PC-9 (cell line): ENCODE data around the gene P2RX5. TPM values are rescaled to one million over a fixed set of nuclear protein-coding genes. Genes with fewer than 3 reads are reported as not detected.

Experiments used
- BruUV-seq: library from RNA; stranded (reverse); fragments of 400-500 nt; replicated peaks from 2 replicates; lab custom pipeline; 2021; lab: Mats Ljungman, UMichigan
- CTCF ChIA-PET: fragments of 300-600 bp; sonication (Branson Sonifier 250); formaldehyde crosslinking; loops from one replicate; lab custom pipeline; 2022; ENCODE audit warnings: antibody characterized with exemption; lab: Charles Lee
- POLR2A ChIA-PET: fragments of 300-600 bp; sonication (Branson Sonifier 250); formaldehyde crosslinking; loops from one replicate; lab custom pipeline; 2022; ENCODE audit warnings: antibody characterized with exemption; ENCODE audit not compliant: unreplicated experiment; lab: Charles Lee
- DNase-seq, 2 experiments: peaks; one replicate each; pipeline versions ENCODE4 v3.0.0 to v3.0.0-alpha.2; 2015 to 2022; ENCODE audit warnings: mixed read lengths in 1 of 2
- H2AFZ ChIP-seq: fragments of 200-600 bp; sonication (generic); 2 replicates; pipeline ENCODE4 v1.8.1; 2017; ENCODE audit warnings: antibody characterized with exemption
- H3F3A ChIP-seq: fragments of 200-600 bp; sonication (generic); 2 replicates; pipeline ENCODE4 v1.8.1; 2017; ENCODE audit warnings: antibody characterized with exemption, mild to moderate bottlenecking, low read depth; ENCODE audit not compliant: insufficient read depth
- H3K27ac ChIP-seq: fragments of 200-600 bp; sonication (generic); 2 replicates; pipeline ENCODE4 v1.6.1; 2016; ENCODE audit warnings: mixed run types
- H3K27me3 ChIP-seq: fragments of 200-600 bp; sonication (generic); 2 replicates; pipeline ENCODE4 v1.6.1; 2016; ENCODE audit warnings: low read depth, mixed run types; ENCODE audit not compliant: insufficient read depth
- H3K36me3 ChIP-seq: fragments of 200-600 bp; sonication (generic); 2 replicates; pipeline ENCODE4 v1.6.1; 2016; ENCODE audit warnings: low read depth, mixed run types
- H3K4me1 ChIP-seq: fragments of 200-600 bp; sonication (generic); replicated peaks from 2 replicates; pipeline ENCODE4 v1.6.1; 2016; ENCODE audit warnings: mixed run types; ENCODE audit not compliant: insufficient read depth
- H3K4me2 ChIP-seq: fragments of 200-600 bp; sonication (generic); 2 replicates; pipeline ENCODE4 v1.6.1; 2017; ENCODE audit warnings: mixed run types
- H3K4me3 ChIP-seq: fragments of 200-600 bp; sonication (generic); 2 replicates; pipeline ENCODE4 v1.6.1; 2016; ENCODE audit warnings: mixed run types
- H3K79me2 ChIP-seq: fragments of 200-600 bp; sonication (generic); 2 replicates; pipeline ENCODE4 v1.6.1; 2017; ENCODE audit warnings: low read depth, mixed run types
- H3K9me2 ChIP-seq: fragments of 200-600 bp; sonication (generic); 2 replicates; pipeline ENCODE4 v1.8.1; 2017; ENCODE audit warnings: mild to moderate bottlenecking; ENCODE audit not compliant: insufficient read depth
- H3K9me3 ChIP-seq: fragments of 200-600 bp; sonication (generic); 2 replicates; pipeline ENCODE4 v1.8.1; 2016; ENCODE audit warnings: low read depth; ENCODE audit not compliant: insufficient read depth
- H4K20me1 ChIP-seq: fragments of 200-600 bp; sonication (generic); 2 replicates; pipeline ENCODE4 v1.8.1; 2017; ENCODE audit not compliant: insufficient read depth
- EZH2 ChIP-seq: fragments of 200-600 bp; sonication (generic); IDR thresholded peaks from 2 replicates; pipeline ENCODE4 v1.8.0; 2017; ENCODE audit warnings: antibody characterized with exemption, low read depth
- intact Hi-C: fragments of 100-400 bp; cut with micrococcal nuclease; formaldehyde crosslinking; loops from one replicate; pipeline ENCODE4 v1.10.0; 2022; ENCODE audit not compliant: unreplicated experiment
- total RNA-seq: library from RNA; stranded (reverse); gene quantifications from 2 replicates; pipeline ENCODE4 v1.2.3, GENCODE V29; 2021
- TF ChIP-seq, protein P1 (sequence below): fragments of 200-600 bp; sonication (generic); conservative IDR thresholded peaks from 2 replicates; pipeline ENCODE4 v1.6.1; 2017; ENCODE audit warnings: mixed run types, antibody characterized with exemption, mild to moderate bottlenecking, moderate library complexity

P2RX5 gene
- total RNA-seq, 1 experiment from 2014 or later: 18.3 TPM

DNA sequence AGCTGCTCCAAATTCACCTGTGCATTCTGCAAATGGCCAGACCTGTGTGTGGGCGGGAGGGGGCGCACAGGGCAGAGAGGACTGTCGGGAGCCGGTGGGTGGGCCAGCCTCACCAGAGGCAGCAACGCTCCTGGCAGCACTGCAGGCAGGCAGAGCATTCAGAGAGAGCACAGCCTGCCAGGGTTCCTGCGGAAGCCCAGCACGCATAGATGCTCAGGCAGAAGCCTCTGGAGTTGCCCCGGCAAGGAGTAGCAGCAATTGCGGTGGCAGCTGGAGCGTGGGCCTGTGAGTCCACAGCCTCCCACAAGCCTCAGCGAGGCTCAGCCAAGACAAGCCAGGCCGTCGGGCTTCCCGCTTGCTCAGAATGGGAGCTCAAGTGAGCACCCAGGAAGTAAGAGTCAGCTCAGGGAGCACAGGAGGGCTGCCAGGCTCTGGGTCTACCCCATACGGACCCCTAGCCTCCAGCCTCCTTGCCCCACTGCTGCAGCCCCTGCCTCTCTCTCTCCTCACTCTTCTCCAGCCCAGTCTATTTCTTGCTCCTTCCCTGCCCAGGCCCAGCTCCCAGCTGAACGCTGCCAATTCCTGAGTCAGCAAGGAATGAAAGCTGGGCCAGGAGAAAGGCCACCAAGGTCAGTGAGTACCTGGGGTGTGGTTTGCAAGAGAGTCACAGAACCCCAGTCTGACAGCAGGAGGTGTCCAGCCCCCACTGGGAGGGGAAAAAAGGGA is 17.7 kb downstream of the P2RX5 start:
- Histone ChIP-seq H3K27me3 (no peaks in the 10 kb centered on the region), H2AFZ (no peak overlapping the region), H3K4me2 (no peak overlapping the region), H3K9me3 (no peaks in the 10 kb centered on the region), H3K79me2 (no peaks in the 10 kb centered on the region), H3K4me3 (no peak overlapping the region), H4K20me1 (no peaks in the 10 kb centered on the region; the same call in none of the 2 replicates), H3F3A (peaks cover 11% of the 10 kb centered on the region; the same call in 1 of the 2 replicates), H3K27ac (no peak overlapping the region), H3K9me2 (no peaks in the 10 kb centered on the region), H3K4me1 (no peaks in the 10 kb centered on the region), H3K36me3 (no peaks in the 10 kb centered on the region)
- no peak for DNase-seq
- POLR2A ChIA-PET: no interaction called here
- intact Hi-C loops: no loop called here
- CTCF ChIA-PET: no interaction called here
- no peak for TF ChIP-seq EZH2
- TF ChIP-seq, protein P1, sequence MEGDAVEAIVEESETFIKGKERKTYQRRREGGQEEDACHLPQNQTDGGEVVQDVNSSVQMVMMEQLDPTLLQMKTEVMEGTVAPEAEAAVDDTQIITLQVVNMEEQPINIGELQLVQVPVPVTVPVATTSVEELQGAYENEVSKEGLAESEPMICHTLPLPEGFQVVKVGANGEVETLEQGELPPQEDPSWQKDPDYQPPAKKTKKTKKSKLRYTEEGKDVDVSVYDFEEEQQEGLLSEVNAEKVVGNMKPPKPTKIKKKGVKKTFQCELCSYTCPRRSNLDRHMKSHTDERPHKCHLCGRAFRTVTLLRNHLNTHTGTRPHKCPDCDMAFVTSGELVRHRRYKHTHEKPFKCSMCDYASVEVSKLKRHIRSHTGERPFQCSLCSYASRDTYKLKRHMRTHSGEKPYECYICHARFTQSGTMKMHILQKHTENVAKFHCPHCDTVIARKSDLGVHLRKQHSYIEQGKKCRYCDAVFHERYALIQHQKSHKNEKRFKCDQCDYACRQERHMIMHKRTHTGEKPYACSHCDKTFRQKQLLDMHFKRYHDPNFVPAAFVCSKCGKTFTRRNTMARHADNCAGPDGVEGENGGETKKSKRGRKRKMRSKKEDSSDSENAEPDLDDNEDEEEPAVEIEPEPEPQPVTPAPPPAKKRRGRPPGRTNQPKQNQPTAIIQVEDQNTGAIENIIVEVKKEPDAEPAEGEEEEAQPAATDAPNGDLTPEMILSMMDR: no peak
- no TSS peak for BruUV-seq

DNA sequence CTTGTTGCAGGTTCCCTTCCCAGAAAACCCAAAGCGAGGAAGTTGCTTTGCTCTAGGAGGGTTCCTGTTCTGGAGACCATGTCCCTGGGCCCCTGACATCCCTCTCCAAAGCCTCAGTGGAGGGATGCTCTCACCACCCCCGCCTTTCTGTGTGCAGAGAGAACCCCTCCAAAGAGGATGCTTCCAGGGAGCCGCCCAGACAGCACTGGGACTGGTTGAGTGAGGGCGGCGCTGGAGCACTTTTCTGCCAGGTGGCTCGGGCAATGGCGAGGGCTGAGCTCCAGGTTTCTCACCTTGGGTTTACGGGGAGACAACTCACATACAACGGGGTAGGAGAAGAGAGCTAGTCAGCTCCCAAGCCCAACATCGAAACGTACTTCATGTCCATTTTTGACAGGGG is 20.1 kb downstream of the P2RX5 start:
- no peak overlapping the region for H3K4me3 ChIP-seq
- no TSS peak for BruUV-seq
- H3K27me3 ChIP-seq: no peaks in the 10 kb centered on the region
- ChIA-PET CTCF (no interaction called here), POLR2A (no interaction called here)
- no peaks in the 10 kb centered on the region; the same call in none of the 2 replicates for H4K20me1 ChIP-seq
- peaks cover 24% of the 10 kb centered on the region for H3F3A ChIP-seq
- TF ChIP-seq, protein P1: no peak
- TF ChIP-seq EZH2: no peak
- no peak overlapping the region for H2AFZ ChIP-seq
- H3K4me2 ChIP-seq: no peak overlapping the region
- no peak overlapping the region for H3K27ac ChIP-seq
- no peaks in the 10 kb centered on the region for H3K9me2 ChIP-seq
- no peaks in the 10 kb centered on the region for H3K9me3 ChIP-seq
- intact Hi-C loops: no loop called here
- peaks cover 9% of the 10 kb centered on the region; the same call in 1 of the 2 replicates for H3K79me2 ChIP-seq
- H3K36me3 ChIP-seq: no peaks in the 10 kb centered on the region
- no peaks in the 10 kb centered on the region for H3K4me1 ChIP-seq
- no peak for DNase-seq

DNA sequence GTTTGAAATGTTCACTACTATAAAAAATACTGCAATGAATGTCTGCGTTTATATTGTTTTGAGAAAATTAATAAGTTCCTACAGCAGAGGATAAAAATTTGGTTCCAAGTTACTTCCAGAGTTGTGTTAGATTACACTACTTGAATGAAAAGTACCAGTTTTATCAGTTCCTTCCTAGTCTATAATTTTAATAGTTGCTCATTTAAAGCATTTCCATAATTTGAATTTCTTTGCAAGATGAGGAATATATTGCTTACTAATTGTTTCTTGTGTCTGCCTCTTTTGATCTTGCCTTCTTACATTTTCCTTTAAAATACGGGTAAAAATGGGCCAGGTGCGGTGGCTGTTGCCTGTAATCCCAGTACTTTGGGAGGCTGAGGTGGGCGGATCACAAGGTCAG is 23.4 kb downstream of the P2RX5 start:
- Histone ChIP-seq H2AFZ (no peak overlapping the region), H3K4me1 (peaks cover 11% of the 10 kb centered on the region), H3K79me2 (peaks cover 34% of the 10 kb centered on the region), H3F3A (peaks cover 33% of the 10 kb centered on the region), H4K20me1 (peaks cover 13% of the 10 kb centered on the region), H3K9me3 (no peaks in the 10 kb centered on the region), H3K27ac (no peak overlapping the region), H3K4me3 (no peak overlapping the region), H3K9me2 (no peaks in the 10 kb centered on the region), H3K36me3 (no peaks in the 10 kb centered on the region), H3K27me3 (no peaks in the 10 kb centered on the region), H3K4me2 (no peak overlapping the region)
- intact Hi-C loops: no loop called here
- TF ChIP-seq, protein P1: no peak
- no peak for TF ChIP-seq EZH2
- no peak for DNase-seq
- ChIA-PET CTCF (no interaction called here), POLR2A (no interaction called here)
- BruUV-seq: no TSS peak
